GM18502 (cell line): ENCODE results near the gene STON2.

ENCODE experiments used
- ATAC-seq: cut with Tn5 transposase; IDR thresholded peaks from one replicate; pipeline ENCODE4 v1.9.1; 2021; ENCODE audit warnings: mild to moderate bottlenecking; ENCODE audit not compliant: unreplicated experiment, poor library complexity

Gene STON2

GRCh38 chr14:81427348-81428058 lies 27.4 kb upstream of the STON2 start:
- no peak for ATAC-seq

DNA sequence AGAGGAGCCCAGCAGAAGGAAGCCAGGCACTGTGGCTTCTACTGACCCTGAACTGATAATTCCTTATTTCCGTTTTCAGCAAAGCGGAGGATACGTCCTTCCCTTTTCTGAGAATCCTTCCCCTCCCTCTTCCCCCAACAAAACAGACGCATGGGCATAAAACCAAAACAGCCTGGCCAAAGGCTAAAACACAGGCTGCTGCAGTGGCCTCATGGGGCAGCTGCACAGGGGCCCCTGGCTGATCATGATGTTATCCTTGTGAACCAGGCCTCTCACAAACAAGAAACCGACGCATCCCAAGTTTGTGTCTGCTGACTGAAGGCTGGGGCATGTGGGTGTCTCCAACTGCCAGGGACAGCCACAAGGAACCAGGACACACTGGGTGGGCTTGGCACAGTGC lies 23.4 kb upstream of the STON2 start:
- ATAC-seq = no peak

DNA sequence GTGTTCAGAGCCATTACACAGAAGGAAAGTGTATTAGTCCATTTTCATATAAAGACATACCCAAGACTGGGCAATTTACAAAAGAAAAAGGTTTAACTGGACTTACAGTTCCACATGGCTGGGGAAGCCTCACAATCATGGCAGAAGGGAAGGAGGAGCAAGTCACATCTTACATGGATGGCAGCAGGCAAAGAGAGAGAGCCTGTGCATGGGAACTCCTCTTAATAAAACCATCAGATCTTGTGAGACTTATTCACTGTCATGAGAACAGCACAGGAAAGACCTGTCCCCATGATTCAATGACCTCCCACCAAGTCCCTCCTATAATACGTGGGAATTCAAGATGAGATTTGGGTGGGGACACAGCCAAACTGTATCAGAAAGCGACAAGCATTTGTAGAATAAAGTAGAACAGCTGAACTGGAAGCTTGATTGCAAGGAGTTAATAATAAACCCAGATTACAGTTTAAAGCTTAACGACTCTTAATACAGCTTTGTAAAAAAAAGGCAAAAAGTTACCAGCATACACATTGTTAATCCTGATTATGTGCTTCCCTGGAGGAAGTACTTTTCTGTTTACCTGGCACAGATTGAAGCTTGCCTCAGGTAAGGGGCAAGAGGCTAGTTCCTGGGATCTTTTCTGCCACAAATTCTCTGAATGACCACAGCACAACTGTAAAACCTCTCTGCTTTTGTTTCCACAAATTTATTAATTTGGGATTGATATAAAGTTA lies 18.1 kb upstream of the STON2 start:
- ATAC-seq = no peak

DNA sequence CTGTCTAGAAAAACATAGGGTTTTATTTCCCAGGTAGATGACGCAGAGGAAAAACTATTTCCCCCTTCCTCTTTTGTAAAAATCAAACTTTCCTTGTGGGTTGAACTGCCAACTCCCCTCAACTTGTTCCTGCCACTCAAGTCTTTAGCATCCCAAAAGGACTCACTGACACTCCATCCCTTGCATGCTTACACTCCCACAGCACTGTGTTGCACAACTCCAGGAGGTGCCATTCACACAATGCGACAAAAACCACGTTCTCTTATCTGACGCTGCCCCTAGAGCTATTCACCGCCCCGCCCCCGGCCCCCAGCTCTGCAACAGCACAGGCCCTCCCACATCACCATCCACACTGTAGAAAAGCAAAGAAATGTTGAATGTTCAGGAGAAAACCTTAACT lies 16.9 kb upstream of the STON2 start:
- ATAC-seq = no peak

DNA sequence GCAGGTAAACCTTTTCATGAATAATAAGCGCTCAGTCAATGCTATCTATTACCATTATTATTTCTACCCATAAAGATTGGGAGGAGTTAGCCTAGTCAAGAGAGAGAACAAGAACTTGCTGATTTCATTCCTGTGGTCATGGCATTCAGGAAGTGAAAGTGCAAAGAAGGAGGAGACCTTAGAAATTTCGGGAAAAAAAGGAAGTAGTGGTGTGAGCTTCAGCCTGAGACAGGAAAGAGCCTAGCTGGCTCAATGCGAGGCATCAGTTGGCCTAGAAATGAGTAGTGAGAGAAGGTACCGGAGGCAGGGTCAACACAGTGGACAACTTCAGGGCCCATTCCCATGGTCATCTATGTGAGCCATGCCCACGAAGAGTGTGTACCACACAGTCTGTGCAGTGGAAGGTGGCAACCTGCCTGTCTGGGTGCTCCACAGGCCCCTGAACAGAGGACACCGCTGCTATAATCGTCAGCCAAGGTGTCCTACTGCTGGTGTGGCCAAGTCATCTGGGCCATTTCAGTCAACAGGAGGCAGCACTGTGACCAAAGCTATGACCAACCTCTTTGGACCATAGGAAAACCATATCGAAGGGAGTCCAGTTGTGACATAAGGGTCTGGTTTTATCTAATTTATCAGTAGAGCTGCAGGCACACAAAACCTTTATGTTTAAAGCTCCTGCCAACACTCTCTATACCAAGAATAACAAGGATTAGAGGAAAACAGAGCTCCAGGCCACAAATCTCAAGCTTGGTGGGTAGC lies 16.2 kb upstream of the STON2 start:
- ATAC-seq = no peak

GRCh38 chr14:81415781-81416180 lies 15.7 kb upstream of the STON2 start:
- no peak for ATAC-seq

DNA sequence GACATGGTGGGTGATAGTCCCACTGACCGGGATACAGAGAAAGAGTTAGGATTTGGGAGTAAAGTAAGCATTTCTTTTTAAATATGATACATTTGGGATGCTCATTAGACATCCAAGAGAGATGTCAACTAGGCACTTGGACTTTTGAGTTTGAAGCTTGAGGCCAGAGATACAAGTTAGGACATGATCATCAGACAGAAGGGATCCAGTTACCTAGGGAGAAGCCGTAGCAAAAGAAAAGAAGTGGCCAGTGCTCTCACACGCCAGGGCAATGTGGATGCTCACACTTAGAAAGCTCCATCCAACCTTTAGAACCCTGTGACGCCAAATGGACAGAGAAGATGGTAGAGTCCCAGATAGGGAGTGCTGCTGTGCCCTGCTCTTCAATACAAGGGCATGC lies 14.0 kb upstream of the STON2 start:
- ATAC-seq = no peak

GRCh38 chr14:81412779-81413178 lies 12.7 kb upstream of the STON2 start:
- no peak for ATAC-seq

DNA sequence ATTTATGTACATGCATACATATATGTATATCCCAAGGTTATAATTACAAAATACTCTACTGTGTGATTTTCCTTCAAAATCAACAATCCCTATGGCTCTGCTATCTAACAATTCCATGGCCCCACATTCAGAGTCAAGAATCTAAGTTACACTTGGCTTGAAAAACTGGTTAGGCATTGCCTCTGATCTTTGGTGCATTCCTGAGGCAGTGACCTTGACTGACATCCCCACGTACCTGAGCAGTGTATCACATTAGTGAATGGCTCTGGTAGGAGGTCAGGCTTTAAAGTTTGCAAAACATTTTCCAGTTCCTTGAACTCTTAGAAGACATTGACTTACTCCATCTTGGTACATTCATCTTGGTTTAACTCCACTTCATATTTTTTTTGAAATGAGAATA lies 8.5 kb upstream of the STON2 start:
- ATAC-seq = no peak

DNA sequence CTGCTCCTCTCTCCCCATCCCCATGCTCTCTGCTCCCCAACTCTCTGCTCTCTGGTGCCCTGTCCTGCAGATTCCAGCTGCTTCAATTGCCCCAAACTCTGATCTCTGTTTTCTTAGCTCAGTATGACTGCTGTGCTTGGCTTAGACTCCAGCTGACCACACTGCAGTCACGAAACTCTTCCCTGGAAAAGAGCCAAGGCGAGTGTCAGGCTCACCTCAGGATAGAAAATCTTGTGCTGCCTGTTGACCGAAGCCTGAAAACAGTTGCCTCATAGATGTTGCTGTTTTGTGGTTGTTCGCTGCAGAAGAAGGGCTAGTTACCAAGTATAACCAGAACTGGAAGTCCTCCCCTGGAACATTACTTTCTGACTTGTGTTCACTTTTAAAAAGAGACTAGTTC lies 6.7 kb upstream of the STON2 start:
- no peak for ATAC-seq

GRCh38 chr14:81402123-81402495 lies 2.0 kb upstream of the STON2 start:
- ATAC-seq = peak; percentile 37

- peak; percentile 77 for ATAC-seq
Measured at GRCh38 chr14:81401420-81402122, 1.4 kb upstream of the STON2 start.

DNA sequence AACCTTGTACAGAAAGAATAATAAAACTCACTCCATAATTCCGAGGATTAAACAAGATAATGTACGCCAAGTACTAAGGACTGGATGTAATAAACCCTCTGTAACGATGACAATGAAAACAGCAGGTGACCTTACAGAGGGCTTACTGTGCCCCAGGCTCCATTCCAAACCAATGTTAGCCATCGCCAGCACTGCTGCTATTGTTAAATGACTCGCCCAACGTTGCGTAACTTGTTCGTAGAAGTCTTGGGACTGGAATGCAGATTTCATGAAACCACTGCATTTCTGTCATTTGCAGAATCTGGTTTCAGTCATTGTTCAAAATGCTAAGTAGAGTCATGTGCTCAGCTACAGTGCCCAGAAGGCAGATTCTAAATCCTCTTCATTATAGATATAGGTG lies 728 bp upstream of the STON2 start:
- no peak for ATAC-seq

DNA sequence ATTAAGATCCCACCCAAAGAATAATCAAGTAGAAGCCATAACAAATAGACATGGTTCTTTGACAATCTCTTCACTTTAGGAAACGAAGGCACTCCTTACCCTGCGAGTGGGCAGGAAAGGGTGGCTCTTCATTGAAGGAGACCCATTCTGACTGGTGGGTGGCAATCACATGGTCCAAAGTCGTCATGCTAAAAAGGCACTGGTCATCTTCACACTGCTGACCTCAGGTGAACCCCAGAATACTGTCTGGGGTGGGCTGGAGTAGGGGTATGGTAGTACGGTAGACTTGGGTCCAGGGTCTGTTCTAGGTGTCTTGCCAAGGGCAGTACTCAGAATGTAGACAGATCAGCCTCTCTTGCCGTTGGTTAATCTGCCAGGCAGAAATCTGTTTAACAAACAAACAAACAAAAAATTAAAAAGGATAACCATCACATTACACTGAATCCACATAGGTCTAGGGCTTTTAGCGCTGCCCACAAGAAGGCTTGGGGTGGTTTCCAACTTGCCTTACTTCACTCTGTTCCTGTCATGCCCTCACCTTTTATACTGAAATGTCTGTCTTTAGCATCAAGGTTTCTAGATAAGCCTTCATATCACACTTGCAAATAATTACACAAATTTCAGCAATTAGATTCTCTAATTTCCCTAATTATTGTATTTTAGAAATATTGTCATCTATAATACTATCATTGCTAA lies 1.8 kb downstream of the STON2 start:
- no peak for ATAC-seq

- ATAC-seq = no peak
Measured at GRCh38 chr14:81396113-81396512, 4.0 kb downstream of the STON2 start.

- ATAC-seq = no peak
Measured at GRCh38 chr14:81394739-81395138, 5.4 kb downstream of the STON2 start.

DNA sequence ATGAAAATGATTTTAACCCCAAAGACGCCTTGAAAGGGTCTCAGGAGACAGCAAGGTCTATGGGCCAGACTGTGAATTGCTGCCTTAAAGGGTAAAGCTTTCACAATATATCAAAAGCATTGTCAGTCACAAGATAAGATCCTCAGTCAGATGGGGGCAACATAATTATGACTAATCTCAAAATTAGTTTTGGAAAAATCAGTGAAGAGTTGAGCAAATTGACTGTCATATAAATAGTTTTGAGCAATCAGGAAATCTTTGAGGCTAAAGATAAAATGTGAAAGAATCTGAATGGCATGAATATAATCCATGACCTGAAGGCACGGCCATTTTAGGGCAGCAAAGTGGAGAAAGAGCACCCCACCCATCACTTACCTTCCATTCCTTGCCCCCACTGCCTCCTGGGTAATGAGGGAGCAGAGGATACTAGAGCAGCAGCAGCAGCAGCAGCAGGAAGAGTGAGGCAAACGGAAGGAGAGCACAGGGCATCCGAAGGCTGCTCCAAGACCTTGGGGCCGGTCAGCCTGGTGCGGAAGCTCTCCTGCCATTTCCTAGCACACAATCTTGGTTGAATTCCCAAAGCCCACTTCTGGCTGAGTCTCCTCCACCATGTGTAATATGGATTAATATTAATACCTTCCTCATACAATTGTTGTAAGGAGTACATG lies 7.0 kb downstream of the STON2 start:
- ATAC-seq = no peak

DNA sequence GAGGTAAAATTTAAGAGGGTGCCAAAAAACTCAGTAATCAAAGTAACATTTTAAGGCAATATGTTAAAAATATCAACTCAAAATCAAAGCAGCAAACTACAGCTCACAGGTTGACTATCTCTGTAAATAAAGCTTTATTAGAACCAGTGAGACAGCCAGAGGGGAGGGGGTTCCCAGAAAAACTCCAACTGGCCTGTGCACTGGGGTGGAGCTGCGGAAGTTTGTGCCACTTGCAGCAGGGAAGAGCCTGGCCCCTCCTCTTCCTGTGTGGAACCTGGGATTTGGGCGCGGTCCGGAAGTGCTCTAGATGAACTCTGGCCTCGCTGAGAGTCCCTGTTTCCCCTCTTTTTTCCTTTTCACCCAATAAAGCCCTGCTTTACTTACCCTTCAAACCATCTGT lies 8.1 kb downstream of the STON2 start:
- ATAC-seq = no peak

DNA sequence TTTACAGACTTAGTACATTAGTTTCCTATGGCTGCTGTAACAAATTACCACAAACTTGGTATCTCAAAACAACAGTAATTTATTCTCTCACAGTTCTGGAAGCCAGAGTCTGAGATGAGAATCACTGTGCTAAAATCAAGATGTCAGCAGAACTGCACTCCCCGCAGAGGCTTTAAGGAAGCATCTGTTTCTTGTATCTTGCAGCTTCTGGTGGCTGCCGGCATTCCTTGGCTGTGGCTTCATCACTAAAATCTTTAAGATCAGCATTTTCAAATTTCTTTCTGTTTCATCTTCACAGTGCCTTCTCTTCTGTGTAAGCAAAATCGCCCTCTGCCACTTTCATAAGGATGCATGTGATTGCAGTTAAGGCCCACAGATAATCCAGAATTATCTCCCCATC lies 9.4 kb downstream of the STON2 start:
- ATAC-seq = no peak

GRCh38 chr14:81388336-81388735 lies 11.8 kb downstream of the STON2 start:
- no peak for ATAC-seq
